ENCODE data around the gene CPED1.
"Not testable (repeated sequence)": the region's sequence is repeated elsewhere in the genome, so short reads cannot be mapped to it uniquely, and the experiment has no call there.

The CPED1 gene

GRCh38 chr7:120981888-120982615, 6.5 kb upstream of the CPED1 start:
- no peak for DNase-seq

- DNase-seq: not testable (repeated sequence)
Measured at GRCh38 chr7:120983592-120983991, 4.9 kb upstream of the CPED1 start.

- no peak for DNase-seq
Measured at GRCh38 chr7:120984406-120984805, 4.1 kb upstream of the CPED1 start.

- no peak for DNase-seq
Measured at GRCh38 chr7:120985130-120985758, 3.3 kb upstream of the CPED1 start.

- no peak for DNase-seq
Measured at GRCh38 chr7:120985839-120986238, 2.7 kb upstream of the CPED1 start.

GRCh38 chr7:120986650-120987049, 1.9 kb upstream of the CPED1 start:
- no peak for DNase-seq

GRCh38 chr7:120987280-120987679, 1.2 kb upstream of the CPED1 start:
- no peak for DNase-seq

- DNase-seq: peak; percentile 36
Measured at GRCh38 chr7:120987683-120988590, 574 bp upstream of the CPED1 start.

GRCh38 chr7:120989257-120990220, 1.0 kb downstream of the CPED1 start:
- no peak for DNase-seq

GRCh38 chr7:120990468-120991118, 2.1 kb downstream of the CPED1 start:
- DNase-seq: no peak

- no peak for DNase-seq
Measured at GRCh38 chr7:120991161-120991560, 2.6 kb downstream of the CPED1 start.

- DNase-seq: no peak
Measured at GRCh38 chr7:120991581-120991980, 3.1 kb downstream of the CPED1 start.

- DNase-seq: no peak
Measured at GRCh38 chr7:120992272-120992964, 3.9 kb downstream of the CPED1 start.

GRCh38 chr7:120992965-120993494, 4.5 kb downstream of the CPED1 start:
- no peak for DNase-seq

- DNase-seq: no peak
Measured at GRCh38 chr7:120993553-120994191, 5.2 kb downstream of the CPED1 start.

GRCh38 chr7:120994512-120995410, 6.2 kb downstream of the CPED1 start:
- no peak for DNase-seq

- DNase-seq: no peak
Measured at GRCh38 chr7:120995654-120996053, 7.1 kb downstream of the CPED1 start.

GRCh38 chr7:120996333-120996987, 7.9 kb downstream of the CPED1 start:
- no peak for DNase-seq

- DNase-seq: no peak
Measured at GRCh38 chr7:120996988-120997345, 8.5 kb downstream of the CPED1 start.

Measured in NCI-H524 treated with DMSO at 0.1 percent for 48 hours (cell line).